GM12801 (cell line): ENCODE data around the gene SPON1.

Experiments used
- TF ChIP-seq, protein P1 (sequence below): IDR thresholded peaks from one replicate; pipeline ENCODE4 v1.5.1; 2011; ENCODE audit warnings: control low read depth; ENCODE audit not compliant: insufficient read length; ENCODE audit errors: extremely low read depth

Gene SPON1

DNA sequence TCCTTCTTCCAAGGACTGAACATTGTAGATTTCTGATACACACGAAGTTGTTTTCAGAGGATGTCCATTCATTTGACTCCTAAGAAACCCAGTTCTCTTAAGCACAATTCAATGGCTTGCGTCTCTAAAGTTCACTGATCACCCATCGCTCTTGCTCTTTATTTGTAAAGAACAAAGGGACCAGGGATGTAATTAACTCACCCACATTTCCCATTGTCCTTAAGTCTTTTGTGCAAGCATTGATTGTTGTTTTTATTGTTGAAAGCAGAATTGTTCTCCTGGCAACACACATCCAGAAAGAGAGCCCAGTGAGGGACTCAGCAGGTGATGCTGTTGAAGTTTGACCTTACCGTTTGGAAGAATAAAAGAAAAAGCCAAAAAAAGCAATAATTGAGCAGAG lies 59.2 kb downstream of the SPON1 start:
- TF ChIP-seq, protein P1, sequence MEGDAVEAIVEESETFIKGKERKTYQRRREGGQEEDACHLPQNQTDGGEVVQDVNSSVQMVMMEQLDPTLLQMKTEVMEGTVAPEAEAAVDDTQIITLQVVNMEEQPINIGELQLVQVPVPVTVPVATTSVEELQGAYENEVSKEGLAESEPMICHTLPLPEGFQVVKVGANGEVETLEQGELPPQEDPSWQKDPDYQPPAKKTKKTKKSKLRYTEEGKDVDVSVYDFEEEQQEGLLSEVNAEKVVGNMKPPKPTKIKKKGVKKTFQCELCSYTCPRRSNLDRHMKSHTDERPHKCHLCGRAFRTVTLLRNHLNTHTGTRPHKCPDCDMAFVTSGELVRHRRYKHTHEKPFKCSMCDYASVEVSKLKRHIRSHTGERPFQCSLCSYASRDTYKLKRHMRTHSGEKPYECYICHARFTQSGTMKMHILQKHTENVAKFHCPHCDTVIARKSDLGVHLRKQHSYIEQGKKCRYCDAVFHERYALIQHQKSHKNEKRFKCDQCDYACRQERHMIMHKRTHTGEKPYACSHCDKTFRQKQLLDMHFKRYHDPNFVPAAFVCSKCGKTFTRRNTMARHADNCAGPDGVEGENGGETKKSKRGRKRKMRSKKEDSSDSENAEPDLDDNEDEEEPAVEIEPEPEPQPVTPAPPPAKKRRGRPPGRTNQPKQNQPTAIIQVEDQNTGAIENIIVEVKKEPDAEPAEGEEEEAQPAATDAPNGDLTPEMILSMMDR: no peak

GRCh38 chr11:14022251-14022650 lies 59.7 kb downstream of the SPON1 start:
- TF ChIP-seq, protein P1: no peak

DNA sequence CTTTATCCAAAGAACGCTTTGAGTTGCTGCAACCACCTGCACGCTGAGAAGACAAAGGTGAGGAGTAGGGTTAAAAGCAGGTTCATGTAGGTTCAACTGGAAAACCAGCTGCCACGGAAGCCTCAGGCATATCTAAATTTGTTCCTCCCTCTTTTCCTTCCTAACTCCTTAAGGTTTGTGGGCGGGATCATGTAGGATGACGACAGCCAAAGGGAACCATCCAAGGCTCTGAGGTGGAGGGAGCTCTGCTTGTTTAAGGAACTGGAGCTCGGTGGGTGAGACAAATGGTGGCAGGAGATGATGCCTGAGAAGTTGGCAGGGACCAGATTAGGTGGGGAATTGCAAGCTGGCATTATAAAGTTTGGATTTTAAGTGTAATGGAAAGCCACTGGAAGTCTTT lies 60.3 kb downstream of the SPON1 start:
- TF ChIP-seq, protein P1: no peak

GRCh38 chr11:14026961-14027360 lies 64.4 kb downstream of the SPON1 start:
- TF ChIP-seq, protein P1: no peak

- TF ChIP-seq, protein P1: no peak
Measured at GRCh38 chr11:14027525-14027924, 65.0 kb downstream of the SPON1 start.

DNA sequence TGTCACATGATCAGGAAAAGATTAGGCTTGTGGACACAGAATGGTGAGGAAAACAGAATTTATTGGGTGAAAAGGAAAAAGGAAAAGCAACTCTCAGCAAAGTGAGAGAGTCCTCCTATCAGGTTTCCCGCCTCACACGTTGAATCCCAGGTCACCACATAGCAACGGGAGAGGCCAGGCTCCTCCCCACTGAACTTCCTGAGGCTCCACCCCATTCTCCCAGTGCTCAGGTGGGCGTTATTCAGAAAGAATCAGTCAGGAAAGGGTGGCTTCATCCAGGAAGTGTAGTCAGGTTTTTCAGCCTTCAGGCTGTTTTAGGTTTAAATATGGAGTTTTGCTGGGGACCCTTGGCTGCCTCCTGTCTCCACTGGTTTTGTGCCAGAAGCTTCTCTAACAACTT lies 66.9 kb downstream of the SPON1 start:
- TF ChIP-seq, protein P1: no peak

- TF ChIP-seq, protein P1: no peak
Measured at GRCh38 chr11:14029971-14030920, 67.7 kb downstream of the SPON1 start.
